Renal cortex interstitium (tissue), 11 donors: Measurements from ENCODE around the gene RIMS4. TPM values are rescaled to one million over a fixed set of nuclear protein-coding genes. Genes with fewer than 3 reads are reported as not detected.

ENCODE experiments used
- DNase-seq, 11 donors: peaks; one replicate each; pipeline ENCODE4 v3.0.0-alpha.2; 2013; ENCODE audit warnings: low read depth in 9 of 11, low spot score in 4 of 11; ENCODE audit errors: extremely low read depth in 1 of 11
- polyA plus RNA-seq, 3 donors: library from polyadenylated mRNA; unstranded; fragments of 120-200 nt; gene quantifications; one replicate each; pipeline ENCODE4 v1.2.1, GENCODE V29; 2013; ENCODE audit not compliant: insufficient read length in 3 of 3

The RIMS4 gene
- polyA plus RNA-seq, 3 donors: 0.59 to 1.0 (median 0.62) TPM

DNA sequence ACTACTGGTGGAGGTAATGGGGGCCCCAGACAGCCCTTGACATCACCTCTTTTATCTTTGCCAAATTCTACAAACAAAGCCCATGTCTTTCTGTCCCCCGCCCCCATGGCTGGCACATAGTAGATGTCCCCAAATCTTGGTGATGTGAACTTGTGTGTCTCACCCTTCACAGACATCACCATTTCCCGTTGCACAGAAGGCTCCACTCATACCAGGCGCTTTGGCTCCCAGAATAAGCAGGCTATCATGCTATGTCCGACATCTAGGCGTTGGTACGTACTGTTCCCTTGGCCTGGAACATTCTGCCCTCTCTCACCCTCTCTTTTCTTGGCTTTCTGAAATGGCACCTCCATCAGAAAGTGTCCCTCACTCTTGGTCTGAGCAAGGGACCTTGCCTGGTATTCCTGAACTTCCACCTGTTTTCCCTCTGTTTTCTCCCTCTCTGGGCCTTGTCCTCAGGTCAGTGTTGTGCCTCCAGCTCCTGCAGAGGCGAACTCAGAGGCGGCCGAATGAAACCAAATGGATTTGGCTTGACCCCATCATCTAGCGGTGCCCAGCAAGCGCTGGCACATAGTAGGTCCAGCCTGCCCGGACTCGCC is 96.1 kb downstream of the RIMS4 start:
- no peak for DNase-seq

DNA sequence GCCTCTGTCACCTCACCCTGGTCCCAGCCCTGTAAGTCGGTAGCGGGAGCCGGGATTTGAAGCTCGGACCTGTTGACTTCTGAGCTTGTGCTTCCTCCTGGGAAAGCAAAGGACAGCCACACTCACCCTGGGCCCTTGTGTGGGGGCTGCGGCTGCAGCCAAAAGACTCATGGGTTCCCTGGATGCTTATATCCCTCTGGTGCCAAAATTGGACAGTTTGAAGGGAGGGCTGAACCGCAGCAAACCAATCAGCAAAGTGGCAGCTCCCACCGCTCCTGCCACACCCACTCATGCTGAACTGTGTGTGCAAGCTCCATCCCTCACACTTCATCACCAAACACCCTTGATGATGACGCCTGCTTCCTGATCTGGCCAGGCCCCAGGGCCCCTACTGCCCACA is 99.1 kb downstream of the RIMS4 start:
- DNase-seq: no peak

DNA sequence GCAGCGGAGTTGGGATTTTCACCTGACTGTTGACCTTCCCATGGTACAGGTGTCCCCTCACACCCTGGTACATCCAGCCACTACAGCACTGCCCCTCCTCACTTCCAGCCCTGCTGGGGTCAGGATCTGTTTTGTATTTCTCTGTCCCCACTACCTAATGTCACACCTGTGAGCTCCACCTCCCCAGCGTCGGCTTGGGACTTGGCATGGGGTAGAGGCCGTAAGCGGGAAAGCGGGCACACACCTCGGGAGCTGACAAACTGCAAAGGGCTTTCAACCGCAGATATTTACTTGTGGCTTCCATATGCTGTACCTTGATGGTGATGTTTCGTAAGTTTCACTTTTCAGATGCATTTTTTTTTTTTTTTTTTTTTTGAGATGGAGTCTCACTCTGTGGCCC is 100.5 kb downstream of the RIMS4 start:
- DNase-seq: no peak

DNA sequence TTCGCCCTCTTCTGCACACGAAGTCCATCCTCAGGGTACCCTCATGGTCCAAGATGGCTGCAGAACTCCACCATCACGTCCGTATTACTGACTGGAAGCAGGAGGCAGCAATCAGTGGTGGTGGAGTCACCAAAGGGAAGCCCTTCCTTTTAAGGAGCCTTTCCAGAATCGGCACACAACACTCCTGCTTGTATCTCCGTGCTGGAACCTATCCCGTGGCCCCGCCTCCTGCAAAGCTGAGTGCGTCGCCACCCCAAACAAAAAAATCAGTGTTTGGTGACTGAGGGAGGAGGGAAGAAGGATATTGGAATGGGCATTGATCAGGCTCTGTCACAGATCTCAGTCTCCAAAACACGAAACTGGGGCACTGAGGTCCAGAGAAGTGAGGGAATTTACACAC is 101.0 kb downstream of the RIMS4 start:
- no peak for DNase-seq

DNA sequence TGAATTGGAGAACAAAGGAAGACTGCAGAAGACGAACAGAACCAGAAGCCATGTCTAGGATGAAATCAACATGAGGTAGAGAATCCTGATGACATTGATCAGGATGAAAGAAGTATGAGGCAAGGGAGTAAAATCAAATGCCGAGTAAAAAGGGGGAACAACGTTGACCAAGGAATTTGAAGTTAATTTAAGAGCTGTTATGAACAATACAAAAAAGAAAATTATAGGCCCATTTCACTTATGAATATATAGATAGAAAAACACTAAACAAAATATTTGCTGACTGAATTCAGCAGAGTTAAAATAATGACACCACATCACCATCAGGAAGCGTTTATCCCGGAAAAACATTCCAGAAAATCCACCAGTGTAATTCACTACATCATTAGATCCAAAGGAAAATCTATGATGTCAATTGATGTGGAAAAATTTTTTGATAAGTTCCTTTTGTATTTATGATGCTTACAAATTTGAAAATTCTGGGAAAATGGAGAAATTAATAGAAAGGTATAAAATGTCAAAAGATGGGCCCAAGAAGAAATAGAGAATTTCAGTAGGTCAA is 103.2 kb downstream of the RIMS4 start:
- no peak for DNase-seq

DNA sequence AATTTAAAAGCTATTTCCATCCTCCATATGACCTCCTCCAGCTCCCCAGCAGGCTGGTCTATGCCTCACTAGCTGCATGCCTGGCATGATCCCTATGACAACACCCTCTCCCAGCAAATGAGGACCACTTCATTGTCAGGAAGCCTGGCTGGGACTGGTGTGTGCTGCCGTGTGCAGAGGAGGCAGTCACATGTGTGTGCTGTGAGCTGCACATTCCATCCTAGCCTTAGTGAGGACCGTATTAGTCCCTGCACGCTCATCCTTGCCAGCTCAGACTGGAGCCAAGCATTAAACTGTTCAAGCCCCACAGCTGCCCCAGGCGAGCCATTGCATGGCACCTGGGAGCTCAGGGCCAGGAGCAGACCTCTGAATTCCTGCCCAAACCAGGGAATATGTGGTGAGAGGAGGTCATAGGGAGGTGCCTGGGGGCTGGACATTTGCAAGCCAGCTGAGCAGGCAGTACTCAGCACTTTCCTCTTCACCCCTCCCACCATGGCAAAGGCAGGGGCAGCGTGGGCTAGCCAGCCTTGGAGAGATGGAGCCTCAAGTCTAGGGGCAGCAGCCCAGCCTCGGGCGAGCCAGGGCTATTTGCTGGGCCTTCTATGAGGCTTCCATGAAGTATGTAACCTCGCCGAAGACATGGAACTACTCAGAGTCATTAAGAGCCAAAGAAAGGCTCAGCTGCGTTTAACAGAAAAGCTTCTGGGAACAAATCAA is 103.9 kb downstream of the RIMS4 start:
- no peak for DNase-seq

DNA sequence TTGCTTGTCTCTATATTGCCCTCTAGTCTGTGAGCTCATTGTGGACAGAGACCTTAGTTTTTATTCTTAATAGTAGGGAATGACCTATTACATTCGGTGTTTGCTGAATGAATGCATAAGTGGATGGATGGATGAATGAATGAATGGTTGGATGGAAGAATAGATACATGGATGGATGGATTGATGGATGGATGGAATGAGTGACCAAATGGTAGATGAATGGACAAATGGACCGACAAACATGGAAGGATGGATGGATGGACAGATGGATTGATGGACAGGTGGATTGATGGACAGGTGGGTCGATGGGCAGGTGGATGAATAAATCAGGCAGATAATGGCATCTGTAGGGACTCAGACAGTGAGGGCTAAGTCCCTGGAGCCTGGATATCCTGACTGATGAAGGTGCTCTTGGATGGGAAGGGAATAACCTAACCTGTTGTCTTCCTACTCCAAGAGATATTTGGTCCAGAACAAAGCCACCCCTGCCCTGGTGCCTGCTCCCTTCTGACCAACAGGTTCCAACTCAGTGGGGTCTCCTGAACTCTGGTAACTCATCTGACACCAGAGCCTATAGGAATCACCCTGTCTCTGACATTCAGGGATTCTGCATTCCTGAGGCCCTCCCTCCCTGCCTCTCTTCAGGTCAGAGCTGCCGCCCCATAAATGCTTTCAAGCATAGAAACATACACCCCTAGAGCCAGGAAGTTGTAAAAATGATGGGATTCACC is 104.8 kb downstream of the RIMS4 start:
- no peak for DNase-seq

DNA sequence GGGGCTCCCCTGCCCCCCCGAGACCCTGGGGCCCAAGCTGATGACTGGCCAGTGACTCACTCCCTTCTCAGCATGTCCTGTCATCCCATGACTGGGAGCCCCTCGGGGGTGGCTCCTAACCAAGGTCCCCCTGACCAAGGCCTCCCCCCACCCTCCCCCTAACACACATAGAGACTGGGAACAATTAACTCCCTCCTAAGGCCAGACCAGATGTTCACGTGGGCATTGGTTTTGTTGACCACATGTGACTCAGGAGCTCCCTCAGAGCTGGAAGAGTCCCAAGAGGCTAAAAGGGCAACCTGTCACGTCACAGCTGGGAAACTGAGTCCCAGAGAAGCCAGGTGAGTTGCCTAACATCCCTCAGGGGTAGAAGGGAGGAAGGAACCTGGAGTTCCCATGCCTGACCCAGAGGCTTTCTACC is 105.8 kb downstream of the RIMS4 start:
- DNase-seq: no peak

DNA sequence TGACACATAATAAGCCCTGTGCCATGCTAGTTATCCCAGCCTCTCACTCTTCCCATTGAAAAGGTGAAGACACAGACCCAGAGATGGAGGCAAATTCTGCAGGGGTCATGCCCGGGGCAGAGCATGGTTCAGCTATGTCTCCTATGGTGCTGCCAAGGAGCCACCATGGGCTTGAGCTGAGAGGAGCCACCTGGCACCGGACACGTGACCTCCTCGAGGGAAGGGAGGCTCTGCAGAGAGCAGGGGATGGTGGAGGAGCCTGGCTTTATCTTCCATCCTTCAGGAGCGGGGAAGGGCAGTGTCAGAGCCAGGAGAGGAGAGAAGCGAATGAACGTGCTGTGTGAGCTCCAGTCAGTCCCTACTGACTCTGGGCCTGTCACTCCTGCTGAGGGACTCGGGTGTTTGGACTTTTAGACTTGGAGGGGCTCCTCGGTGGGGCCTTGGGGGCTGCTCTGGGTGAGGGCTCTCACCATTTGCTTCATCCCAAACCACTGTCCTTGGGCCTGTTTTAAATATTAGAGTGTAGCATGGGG is 106.3 kb downstream of the RIMS4 start:
- DNase-seq: no peak

DNA sequence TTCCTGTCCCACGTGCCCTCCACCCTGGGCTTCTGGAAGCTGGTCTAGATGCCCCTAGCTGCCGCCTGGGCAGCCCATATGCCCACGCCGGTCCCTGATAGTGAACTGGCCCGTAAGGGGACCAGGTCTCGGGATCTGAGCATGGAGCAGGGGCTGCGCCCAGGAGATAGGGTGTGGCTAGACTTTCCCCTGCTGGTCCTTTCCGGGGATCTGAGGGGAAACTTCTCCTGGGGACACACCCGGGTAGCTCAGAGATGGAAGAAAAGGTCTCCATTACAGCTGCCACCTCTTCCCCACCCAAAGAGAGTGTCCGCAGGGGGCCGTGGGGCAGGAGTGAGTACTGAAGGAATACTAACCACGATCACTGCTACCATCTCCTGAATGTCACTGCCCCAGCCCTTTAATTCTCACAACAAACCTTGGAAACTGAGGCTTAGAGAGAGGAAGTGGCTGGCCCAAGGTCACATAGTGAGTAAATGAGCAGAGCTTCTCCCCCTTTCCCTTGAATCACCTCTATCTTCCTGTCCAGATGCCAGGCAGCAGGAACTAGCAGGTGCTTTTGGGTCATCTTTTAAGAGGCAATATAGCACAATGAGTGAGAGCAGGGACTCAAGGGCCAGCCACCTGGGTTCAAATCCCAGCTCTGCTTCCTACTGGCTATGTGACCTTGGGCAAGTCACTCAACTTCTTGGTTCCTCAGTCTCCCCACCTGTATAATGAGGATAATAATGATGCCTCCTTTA is 107.0 kb downstream of the RIMS4 start:
- no peak for DNase-seq

DNA sequence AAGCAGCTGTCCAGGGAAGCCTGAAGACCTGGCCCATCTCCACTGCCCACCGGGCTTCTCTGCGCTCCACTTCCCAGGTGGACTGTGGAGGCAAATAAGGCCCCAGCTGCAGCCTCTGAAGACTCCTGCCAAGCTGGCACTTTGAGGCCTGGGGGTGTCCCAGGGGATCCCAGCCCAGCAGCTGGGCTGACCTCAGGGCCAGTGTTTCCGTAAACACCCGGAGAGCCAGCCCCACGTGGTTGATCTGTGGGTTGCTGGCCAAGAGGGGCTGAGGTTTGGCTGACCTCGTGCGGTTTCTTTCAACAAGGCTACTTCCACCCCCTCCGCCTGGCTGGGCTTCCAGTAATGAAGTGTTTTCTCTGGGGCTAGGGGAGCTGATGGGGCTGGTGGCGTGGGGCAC is 107.6 kb downstream of the RIMS4 start:
- peak in 2 of 11 donors; percentile 28 to 33 for DNase-seq

DNA sequence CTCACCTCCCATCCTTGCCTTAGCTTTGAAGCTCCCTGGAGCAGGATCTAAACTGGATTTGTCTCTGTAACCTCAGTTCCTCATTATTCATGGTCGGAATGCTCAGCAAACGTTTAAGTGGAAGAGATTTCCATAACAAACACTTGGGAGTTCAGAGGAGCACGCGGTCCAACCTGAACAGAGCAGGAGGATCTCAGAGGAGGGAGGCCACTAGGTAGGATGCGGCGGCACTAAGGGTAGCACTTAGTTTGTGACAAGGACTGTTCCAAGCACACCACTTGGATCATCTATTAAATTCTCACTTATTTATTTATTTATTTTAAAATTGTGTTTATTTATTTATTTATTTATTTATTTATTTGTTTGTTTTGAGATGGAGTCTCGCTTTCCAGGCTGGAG is 108.5 kb downstream of the RIMS4 start:
- DNase-seq: no peak

Other genes with a start within 250 kb of the RIMS4 start
- gene PKIG, start 228.0 kb downstream of the RIMS4 start, polyA plus RNA-seq: 10 to 100 TPM; 57.1 to 64.9 (median 62.8) TPM
- gene ADA, start 158.8 kb downstream of the RIMS4 start, polyA plus RNA-seq: 1 to 10 TPM; 4.9 to 6.3 (median 5.2) TPM
- gene CCN5, start 95.2 kb downstream of the RIMS4 start, polyA plus RNA-seq: under 1 TPM in 2 of 3 donors, not detected in 1; 0.17 to 0.26 TPM
- gene KCNK15, start 64.7 kb downstream of the RIMS4 start, polyA plus RNA-seq: under 1 TPM; 0.06 to 0.18 (median 0.09) TPM
- 100 to 1,000 TPM; 203 to 250 (median 209) TPM for gene YWHAB, start 75.2 kb upstream of the RIMS4 start, polyA plus RNA-seq
- gene PABPC1L, start 99.5 kb upstream of the RIMS4 start, polyA plus RNA-seq: 100 to 1,000 TPM in 1 of 3 donors, 10 to 100 TPM in 2; 59.6 to 104 (median 62.8) TPM
- 10 to 100 TPM; 36.8 to 42.6 (median 40.9) TPM for gene TOMM34, start 149.9 kb upstream of the RIMS4 start, polyA plus RNA-seq
- 10 to 100 TPM; 16.7 to 20.8 (median 19.8) TPM for gene STK4, start 156.0 kb upstream of the RIMS4 start, polyA plus RNA-seq